Neural progenitor cell (in vitro differentiated cells): ENCODE results near the gene TSPYL2.

Experiments
- CTCF ChIP-seq: fragments of 200-600 bp; sonication (generic); IDR thresholded peaks from 2 replicates; pipeline ENCODE4 v1.5.1; 2017; ENCODE audit warnings: antibody characterized with exemption, mild to moderate bottlenecking
- EZH2 ChIP-seq: fragments of 200-600 bp; sonication (generic); IDR thresholded peaks from 2 replicates; pipeline ENCODE4 v1.6.1; 2017; ENCODE audit warnings: antibody characterized with exemption, mild to moderate bottlenecking, moderate library complexity

GRCh38 chrX:53128097-53128749 is 46.1 kb downstream of the TSPYL2 start:
- TF ChIP-seq EZH2 (no peak), CTCF (no peak)
